HCT116 (cell line): ENCODE measurements around the gene CPN2. TPM values are rescaled to one million over a fixed set of nuclear protein-coding genes. Genes with fewer than 3 reads are reported as not detected.

ENCODE experiments used
- ATAC-seq: fragments of 200-7000 bp; cut with Tn5 transposase; 2 replicates; pipeline ENCODE4 v1.9.1; 2020; ENCODE audit warnings: mild to moderate bottlenecking, moderate library complexity
- BruUV-seq: library from RNA; stranded (reverse); fragments of 400-500 nt; replicated peaks from 2 replicates; lab custom pipeline; 2021; lab: Mats Ljungman, UMichigan
- CTCF ChIA-PET: fragments of 300-600 bp; sonication (Branson Sonifier 250); formaldehyde crosslinking; loops from one replicate; lab custom pipeline; 2021; ENCODE audit warnings: antibody characterized with exemption; lab: Charles Lee
- POLR2A ChIA-PET: fragments of 300-600, 350-600 bp; sonication (Branson Sonifier 250); formaldehyde crosslinking; loops from one replicate; lab custom pipeline; 2021; ENCODE audit warnings: antibody characterized with exemption; lab: Charles Lee
- RAD21 ChIA-PET, 2 experiments: fragments of 300-600 bp; sonication (Branson Sonifier 250); formaldehyde crosslinking; loops; one replicate each; lab custom pipeline; 2023; ENCODE audit warnings: low total read pairs in 2 of 2; ENCODE audit not compliant: uncharacterized antibody in 2 of 2, unreplicated experiment in 2 of 2, low non-redundant PET in 1 of 2; lab: Charles Lee
- DNase-seq: peaks from one replicate; pipeline ENCODE4 v3.0.0-alpha.2; 2010; ENCODE audit warnings: low read depth, low spot score
- H2AFZ ChIP-seq: fragments of 200-600 bp; shearing (Covaris generic), sonication (generic); 2 replicates; pipeline ENCODE4 v1.6.1; 2017; ENCODE audit warnings: low read depth, mixed run types, mixed read lengths, antibody characterized with exemption, low read length; ENCODE audit not compliant: poor library complexity, severe bottlenecking
- H3K27ac ChIP-seq: 2 replicates; pipeline ENCODE4 v1.5.1; 2012; ENCODE audit warnings: low read depth, low read length
- H3K27me3 ChIP-seq: fragments of 200-600 bp; sonication (generic); 2 replicates; pipeline ENCODE4 v1.6.1; 2016; ENCODE audit warnings: mixed run types, low read length, mixed read lengths; ENCODE audit not compliant: insufficient read depth
- H3K36me3 ChIP-seq, 2 experiments: fragments of 200-500 bp in 1 of 2; fragments of 200-600 bp in 1 of 2; sonication (Bioruptor generic) in 1 of 2; sonication (generic) in 1 of 2; 2 replicates each; pipeline versions ENCODE4 v1.5.1 to v1.6.1; 2014 to 2016; ENCODE audit warnings: low read length in 2 of 2, inconsistent platforms in 1 of 2, mixed read lengths in 1 of 2, mixed run types in 1 of 2; ENCODE audit not compliant: insufficient read depth in 2 of 2, control insufficient read depth in 1 of 2
- H3K4me1 ChIP-seq, 2 experiments: fragments of 200-600 bp in 1 of 2; sonication (generic) in 1 of 2; 2 replicates each; pipeline versions ENCODE4 v1.5.1 to v1.6.1; 2012 to 2017; ENCODE audit warnings: low read length in 2 of 2, inconsistent platforms in 1 of 2, mild to moderate bottlenecking in 1 of 2, mixed read lengths in 1 of 2, mixed run types in 1 of 2, moderate library complexity in 1 of 2; ENCODE audit not compliant: insufficient read depth in 2 of 2, control insufficient read depth in 1 of 2
- H3K4me2 ChIP-seq: fragments of 200-600 bp; sonication (generic); 2 replicates; pipeline ENCODE4 v1.6.1; 2017; ENCODE audit warnings: mixed run types, low read length, mixed read lengths
- H3K4me3 ChIP-seq, 2 experiments: fragments of 200-600 bp in 1 of 2; sonication (generic) in 1 of 2; replicated peaks in 1 of 2; 2 replicates each; pipeline ENCODE4 v1.5.1; 2011 to 2016; ENCODE audit warnings: low read length in 2 of 2, control low read depth in 1 of 2, low read depth in 1 of 2, mild to moderate bottlenecking in 1 of 2, mixed read lengths in 1 of 2, mixed run types in 1 of 2
- H3K79me2 ChIP-seq: fragments of 200-600 bp; sonication (generic); 2 replicates; pipeline ENCODE4 v1.6.1; 2017; ENCODE audit warnings: mild to moderate bottlenecking, mixed run types, low read length, moderate library complexity, mixed read lengths; ENCODE audit not compliant: insufficient read depth
- H3K9ac ChIP-seq: fragments of 200-600 bp; sonication (generic); 2 replicates; pipeline ENCODE4 v1.6.1; 2016; ENCODE audit warnings: low read length, mixed read lengths
- H3K9me2 ChIP-seq: fragments of 200-600 bp; sonication (generic), shearing (Covaris generic); 2 replicates; pipeline ENCODE4 v1.6.1; 2017; ENCODE audit warnings: mixed run types, mild to moderate bottlenecking, moderate library complexity; ENCODE audit not compliant: insufficient read depth
- H3K9me3 ChIP-seq, 2 experiments: fragments of 200-500 bp in 1 of 2; fragments of 200-600 bp in 1 of 2; sonication (Bioruptor generic) in 1 of 2; sonication (generic) in 1 of 2; 2 replicates each; pipeline ENCODE4 v1.6.1; 2014 to 2017; ENCODE audit warnings: low read length in 2 of 2, mixed read lengths in 2 of 2, inconsistent platforms in 1 of 2, low read depth in 1 of 2, mild to moderate bottlenecking in 1 of 2, mixed run types in 1 of 2, moderate library complexity in 1 of 2; ENCODE audit not compliant: control insufficient read depth in 1 of 2, insufficient read depth in 1 of 2
- H4K20me1 ChIP-seq: fragments of 200-600 bp; sonication (generic), shearing (Covaris generic); 2 replicates; pipeline ENCODE4 v1.6.1; 2017; ENCODE audit warnings: mixed run types, mild to moderate bottlenecking, moderate library complexity; ENCODE audit not compliant: insufficient read depth
- ATF3 ChIP-seq: IDR thresholded peaks from 2 replicates; pipeline ENCODE4 v1.6.1; 2012
- CEBPB ChIP-seq: IDR thresholded peaks from 2 replicates; pipeline ENCODE4 v1.6.1; 2012; ENCODE audit warnings: low read depth
- EGR1 ChIP-seq: IDR thresholded peaks from 2 replicates; pipeline ENCODE4 v1.6.1; 2012; ENCODE audit warnings: low read depth
- ELF1 ChIP-seq: IDR thresholded peaks from 2 replicates; pipeline ENCODE4 v1.6.1; 2012; ENCODE audit warnings: low read depth, borderline replicate concordance
- JUND ChIP-seq: IDR thresholded peaks from 2 replicates; pipeline ENCODE4 v1.6.1; 2012
- MAX ChIP-seq: IDR thresholded peaks from 2 replicates; pipeline ENCODE4 v1.6.1; 2012
- REST ChIP-seq: IDR thresholded peaks from 2 replicates; pipeline ENCODE4 v1.6.1; 2012; ENCODE audit warnings: low read depth
- SIN3A ChIP-seq: IDR thresholded peaks from 2 replicates; pipeline ENCODE4 v1.6.1; 2012; ENCODE audit warnings: low read depth
- TCF7L2 ChIP-seq: IDR thresholded peaks from 2 replicates; pipeline ENCODE4 v1.7.0; 2011; ENCODE audit warnings: borderline replicate concordance, inconsistent platforms; ENCODE audit not compliant: insufficient read depth, insufficient read length; ENCODE audit errors: extremely low read depth
- YY1 ChIP-seq: IDR thresholded peaks from 2 replicates; pipeline ENCODE4 v1.6.1; 2011; ENCODE audit warnings: low read length, low read depth, moderate library complexity, mild to moderate bottlenecking; ENCODE audit not compliant: insufficient replicate concordance; ENCODE audit errors: extremely low read depth
- ZBTB33 ChIP-seq: IDR thresholded peaks from 2 replicates; pipeline ENCODE4 v1.6.1; 2011; ENCODE audit warnings: mild to moderate bottlenecking, low read length, moderate library complexity; ENCODE audit not compliant: insufficient replicate concordance; ENCODE audit errors: extremely low read depth
- ZFX ChIP-seq: fragments of 450-650 bp; IDR thresholded peaks from 2 replicates; pipeline ENCODE4 v1.6.1; 2017
- ZNF274 ChIP-seq: fragments of 200-500 bp; sonication (Bioruptor generic); IDR thresholded peaks from 2 replicates; pipeline ENCODE4 v1.6.1; 2014; ENCODE audit warnings: mild to moderate bottlenecking, low read depth, low read length, inconsistent platforms
- intact Hi-C: fragments of 100-400 bp; cut with micrococcal nuclease; formaldehyde crosslinking; loops from 2 replicates; pipeline ENCODE4 v1.10.0; 2022
- total RNA-seq: library from RNA; stranded (reverse); gene quantifications from one replicate; pipeline ENCODE4 v1.2.1, GENCODE V29; 2021; ENCODE audit not compliant: unreplicated experiment
- TF ChIP-seq, protein P1 (sequence below), 3 experiments: fragments of 200-600 bp in 1 of 3; sonication (generic) in 1 of 3; IDR thresholded peaks in 2 of 3; conservative IDR thresholded peaks in 1 of 3; 2 replicates each; pipeline ENCODE4 v1.5.1; 2012 to 2017; ENCODE audit warnings: low read depth in 2 of 3, low read length in 2 of 3, antibody characterized with exemption in 1 of 3, borderline replicate concordance in 1 of 3, control low read depth in 1 of 3, mild to moderate bottlenecking in 1 of 3, mixed read lengths in 1 of 3, mixed run types in 1 of 3, moderate library complexity in 1 of 3; ENCODE audit not compliant: insufficient read depth in 1 of 3

CPN2 gene
- total RNA-seq, 1 experiment from 2014 or later: not detected

- no peaks in the 10 kb centered on the region for H4K20me1 ChIP-seq
- TF ChIP-seq ZFX (no peak), CEBPB (no peak), MAX (no peak), ATF3 (no peak), EGR1 (no peak), ZNF274 (no peak), ELF1 (no peak), JUND (no peak), TCF7L2 (no peak), YY1 (no peak), REST (no peak), ZBTB33 (no peak), SIN3A (no peak)
- TF ChIP-seq, protein P1, sequence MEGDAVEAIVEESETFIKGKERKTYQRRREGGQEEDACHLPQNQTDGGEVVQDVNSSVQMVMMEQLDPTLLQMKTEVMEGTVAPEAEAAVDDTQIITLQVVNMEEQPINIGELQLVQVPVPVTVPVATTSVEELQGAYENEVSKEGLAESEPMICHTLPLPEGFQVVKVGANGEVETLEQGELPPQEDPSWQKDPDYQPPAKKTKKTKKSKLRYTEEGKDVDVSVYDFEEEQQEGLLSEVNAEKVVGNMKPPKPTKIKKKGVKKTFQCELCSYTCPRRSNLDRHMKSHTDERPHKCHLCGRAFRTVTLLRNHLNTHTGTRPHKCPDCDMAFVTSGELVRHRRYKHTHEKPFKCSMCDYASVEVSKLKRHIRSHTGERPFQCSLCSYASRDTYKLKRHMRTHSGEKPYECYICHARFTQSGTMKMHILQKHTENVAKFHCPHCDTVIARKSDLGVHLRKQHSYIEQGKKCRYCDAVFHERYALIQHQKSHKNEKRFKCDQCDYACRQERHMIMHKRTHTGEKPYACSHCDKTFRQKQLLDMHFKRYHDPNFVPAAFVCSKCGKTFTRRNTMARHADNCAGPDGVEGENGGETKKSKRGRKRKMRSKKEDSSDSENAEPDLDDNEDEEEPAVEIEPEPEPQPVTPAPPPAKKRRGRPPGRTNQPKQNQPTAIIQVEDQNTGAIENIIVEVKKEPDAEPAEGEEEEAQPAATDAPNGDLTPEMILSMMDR (IDR thresholded peaks at IDR 0.05 in 2 of 3, conservative IDR thresholded peaks at IDR 0.05 in 1 of 3; ENCODE audit: borderline replicate concordance in 1 of 3, insufficient read depth in 1 of 3, low read depth in 2 of 3, low read length in 2 of 3): no peak
- no peaks in the 10 kb centered on the region for H3K9me2 ChIP-seq
- H3K4me3 ChIP-seq: no peak overlapping the region
- ATAC-seq: no peak
- no peaks in the 10 kb centered on the region for H3K79me2 ChIP-seq
- no peaks in the 10 kb centered on the region for H3K27me3 ChIP-seq
- POLR2A ChIA-PET: no interaction called here
- no peaks in the 10 kb centered on the region for H3K4me1 ChIP-seq
- H3K27ac ChIP-seq: no peak overlapping the region
- intact Hi-C loops: loop anchor here (10.0 kb wide), 2 partner anchors 925 to 1175 kb away; no protein-coding TSS in a partner anchor
- H3K36me3 ChIP-seq: no peaks in the 10 kb centered on the region
- no peak for DNase-seq
- H3K9ac ChIP-seq: no peak overlapping the region
- no peak overlapping the region for H3K4me2 ChIP-seq
- no peaks in the 10 kb centered on the region for H3K9me3 ChIP-seq
- CTCF ChIA-PET: interaction anchor here (2.2 kb wide), 1 partner anchor 11 kb away, joined by 9 read pairs; the partner anchor contains the start of gene CPN2
- BruUV-seq: no TSS peak
- RAD21 ChIA-PET: no interaction called here
- H2AFZ ChIP-seq: no peak overlapping the region
These were observed 11.3 kb downstream of the CPN2 start for GRCh38 chr3:194339840-194340239.
